Middle frontal gyrus (tissue), 1 donor: ENCODE measurements around the gene PRKCG.
A peak's percentile ranks its signal among the peaks of the same experiment; 100 is the strongest.

Source experiments
- DNase-seq: peaks from one replicate; pipeline ENCODE4 v3.0.0-alpha.2; 2015; ENCODE audit warnings: low spot score; ENCODE audit errors: extremely low spot score

Gene PRKCG

DNA sequence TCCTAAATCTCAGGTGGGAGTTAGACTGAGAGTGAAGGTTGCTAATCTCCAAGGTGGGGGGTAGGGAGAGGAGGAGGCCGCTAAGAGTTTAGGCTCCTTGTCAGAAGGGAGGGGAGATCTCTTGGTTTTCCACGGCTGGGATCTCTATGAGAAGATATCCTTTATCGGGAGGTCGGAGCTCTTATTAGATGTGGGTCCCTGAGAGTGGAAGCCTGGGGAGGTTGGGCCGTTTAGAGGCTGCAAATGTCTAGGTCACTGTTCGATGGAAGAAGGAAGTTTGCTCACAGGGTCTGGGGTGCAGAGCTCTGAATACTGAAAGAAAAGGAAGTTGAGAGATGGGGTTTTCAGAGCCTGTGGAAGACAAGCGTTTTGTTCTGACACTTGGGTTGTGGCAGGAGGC lies 10.5 kb upstream of the PRKCG start:
- DNase-seq, result no peak

DNA sequence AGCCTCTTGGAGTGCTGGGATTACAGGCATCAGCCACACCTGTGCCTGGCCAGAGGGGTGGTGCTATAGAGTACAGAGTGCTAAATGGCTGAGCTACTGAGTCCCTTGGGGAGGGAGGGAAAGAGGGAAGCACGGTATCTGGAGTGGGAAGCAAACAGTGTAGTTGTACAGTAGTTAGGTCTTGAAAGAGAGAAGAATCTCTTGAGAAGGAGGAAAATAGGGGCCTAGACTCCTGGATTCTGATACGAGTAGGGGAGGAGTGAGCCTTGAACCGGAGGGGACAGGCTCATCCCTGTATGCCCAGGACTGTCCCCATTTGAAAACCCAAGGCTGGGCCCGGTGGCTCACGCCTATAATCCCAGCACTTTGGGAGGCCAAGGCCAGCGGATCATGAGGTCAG lies 9.2 kb upstream of the PRKCG start:
- DNase-seq, result no peak

DNA sequence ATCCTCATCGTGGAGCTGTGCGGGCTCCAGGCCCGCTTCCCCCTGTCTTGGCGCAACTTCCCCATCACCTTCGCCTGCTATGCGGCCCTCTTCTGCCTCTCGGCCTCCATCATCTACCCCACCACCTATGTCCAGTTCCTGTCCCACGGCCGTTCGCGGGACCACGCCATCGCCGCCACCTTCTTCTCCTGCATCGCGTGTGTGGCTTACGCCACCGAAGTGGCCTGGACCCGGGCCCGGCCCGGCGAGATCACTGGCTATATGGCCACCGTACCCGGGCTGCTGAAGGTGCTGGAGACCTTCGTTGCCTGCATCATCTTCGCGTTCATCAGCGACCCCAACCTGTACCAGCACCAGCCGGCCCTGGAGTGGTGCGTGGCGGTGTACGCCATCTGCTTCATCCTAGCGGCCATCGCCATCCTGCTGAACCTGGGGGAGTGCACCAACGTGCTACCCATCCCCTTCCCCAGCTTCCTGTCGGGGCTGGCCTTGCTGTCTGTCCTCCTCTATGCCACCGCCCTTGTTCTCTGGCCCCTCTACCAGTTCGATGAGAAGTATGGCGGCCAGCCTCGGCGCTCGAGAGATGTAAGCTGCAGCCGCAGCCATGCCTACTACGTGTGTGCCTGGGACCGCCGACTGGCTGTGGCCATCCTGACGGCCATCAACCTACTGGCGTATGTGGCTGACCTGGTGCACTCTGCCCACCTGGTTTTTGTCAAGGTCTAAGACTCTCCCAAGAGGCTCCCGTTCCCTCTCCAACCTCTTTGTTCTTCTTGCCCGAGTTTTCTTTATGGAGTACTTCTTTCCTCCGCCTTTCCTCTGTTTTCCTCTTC lies 8.0 kb upstream of the PRKCG start:
- DNase-seq, result no peak

DNA sequence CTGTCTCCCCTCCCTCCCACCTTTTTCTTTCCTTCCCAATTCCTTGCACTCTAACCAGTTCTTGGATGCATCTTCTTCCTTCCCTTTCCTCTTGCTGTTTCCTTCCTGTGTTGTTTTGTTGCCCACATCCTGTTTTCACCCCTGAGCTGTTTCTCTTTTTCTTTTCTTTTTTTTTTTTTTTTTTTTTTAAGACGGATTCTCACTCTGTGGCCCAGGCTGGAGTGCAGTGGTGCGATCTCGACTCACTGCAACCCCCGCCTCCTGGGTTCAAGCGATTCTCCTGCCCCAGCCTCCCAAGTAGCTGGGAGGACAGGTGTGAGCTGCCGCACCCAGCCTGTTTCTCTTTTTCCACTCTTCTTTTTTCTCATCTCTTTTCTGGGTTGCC lies 7.4 kb upstream of the PRKCG start:
- DNase-seq, result no peak

DNA sequence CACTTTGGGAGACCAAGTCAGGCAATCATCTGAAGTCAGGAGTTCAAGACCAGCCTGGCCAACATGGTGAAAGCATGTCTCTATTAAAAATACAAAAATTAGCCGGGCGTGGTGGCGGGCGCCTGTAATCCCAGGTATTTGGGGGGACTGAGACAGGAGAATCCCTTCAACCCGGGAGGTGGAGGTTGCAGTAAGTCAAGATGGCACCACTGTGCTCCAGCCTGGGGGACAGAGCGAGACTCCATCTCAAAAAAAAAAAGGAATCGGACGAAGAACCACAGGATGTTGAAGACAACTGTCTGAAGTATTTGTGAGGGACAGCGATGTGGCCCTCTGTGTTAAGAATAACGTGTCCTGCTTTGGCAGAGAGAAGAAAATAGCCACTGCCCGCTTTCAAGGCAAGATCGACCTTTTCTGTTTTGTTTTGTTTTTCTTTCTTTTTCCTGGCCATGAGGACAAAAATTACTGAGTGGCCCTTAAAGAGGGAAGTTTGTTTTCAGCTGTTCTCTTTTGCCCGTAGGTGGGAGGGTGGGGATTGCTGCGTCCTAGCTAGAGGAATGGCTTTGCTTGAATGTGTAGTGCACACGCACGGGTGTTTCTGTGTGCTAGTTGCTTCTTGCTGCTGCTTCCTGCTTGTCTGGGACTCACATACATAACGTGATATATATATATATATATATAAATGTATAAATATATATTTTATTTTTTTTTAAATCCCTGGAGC lies 6.2 kb upstream of the PRKCG start:
- no peak for DNase-seq

DNA sequence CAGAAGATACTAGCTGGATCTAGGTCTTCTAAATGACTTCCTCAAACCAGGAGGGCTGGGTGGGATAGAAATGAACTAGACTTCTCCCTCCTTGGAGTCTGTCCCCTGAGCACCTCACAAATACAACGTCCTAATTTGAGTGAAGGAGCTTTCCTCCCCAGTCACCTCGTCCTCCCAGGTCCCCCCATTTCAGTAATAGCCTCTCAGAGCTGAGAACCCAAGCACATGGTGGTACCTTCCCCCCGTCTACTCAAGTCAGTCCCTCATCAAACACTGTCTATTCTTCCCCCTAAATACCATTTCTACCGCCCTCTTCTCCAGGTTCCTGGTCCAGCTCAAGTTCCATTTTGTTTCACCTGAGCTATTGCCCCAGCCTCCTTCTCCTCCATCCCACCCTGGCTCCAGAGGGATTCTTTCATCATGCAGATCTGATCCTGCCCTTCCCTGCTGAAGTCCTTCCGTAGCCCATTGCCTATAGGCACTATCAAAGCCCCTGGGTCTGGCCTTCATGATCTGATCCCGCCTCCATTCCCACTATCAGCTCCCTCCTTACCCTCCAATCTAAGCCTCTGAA lies 5.3 kb upstream of the PRKCG start:
- DNase-seq, result no peak

DNA sequence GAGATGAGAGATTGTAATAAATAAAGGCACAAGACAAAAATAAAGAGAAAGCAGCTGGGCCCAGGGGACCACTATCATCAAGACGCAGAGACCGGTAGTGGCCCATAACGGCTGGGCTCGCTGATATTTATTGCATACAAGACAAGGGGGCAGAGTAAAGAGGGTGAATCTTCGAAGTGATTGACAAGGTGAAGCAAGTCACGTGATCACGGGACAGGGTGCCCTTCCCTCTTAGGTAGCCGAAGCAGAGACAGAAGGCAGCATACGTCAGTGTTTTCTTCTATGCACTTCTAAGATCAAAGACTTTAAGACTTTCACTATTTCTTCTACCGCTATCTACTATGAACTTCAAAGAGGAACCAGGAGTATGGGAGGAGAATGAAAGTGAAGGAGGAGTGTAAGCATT lies 4.6 kb upstream of the PRKCG start:
- DNase-seq, result no peak

DNA sequence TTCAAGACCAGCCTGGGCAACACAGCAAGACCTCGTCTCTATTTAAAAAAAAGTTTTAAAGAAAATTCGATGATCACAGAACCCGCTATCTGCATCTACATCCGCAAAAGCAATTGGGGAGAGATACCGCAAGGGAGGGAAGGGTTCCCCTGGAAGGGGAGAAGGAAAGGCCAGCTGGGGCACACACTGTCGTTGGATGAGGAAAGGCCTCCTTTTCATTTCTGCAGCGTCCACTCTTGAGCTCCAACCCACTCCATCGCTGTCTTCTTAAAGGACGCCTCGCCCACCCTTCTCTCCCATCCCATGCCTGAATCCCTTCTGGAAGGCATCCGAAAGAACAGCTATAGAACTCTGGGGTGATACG lies 3.2 kb upstream of the PRKCG start:
- no peak for DNase-seq

DNA sequence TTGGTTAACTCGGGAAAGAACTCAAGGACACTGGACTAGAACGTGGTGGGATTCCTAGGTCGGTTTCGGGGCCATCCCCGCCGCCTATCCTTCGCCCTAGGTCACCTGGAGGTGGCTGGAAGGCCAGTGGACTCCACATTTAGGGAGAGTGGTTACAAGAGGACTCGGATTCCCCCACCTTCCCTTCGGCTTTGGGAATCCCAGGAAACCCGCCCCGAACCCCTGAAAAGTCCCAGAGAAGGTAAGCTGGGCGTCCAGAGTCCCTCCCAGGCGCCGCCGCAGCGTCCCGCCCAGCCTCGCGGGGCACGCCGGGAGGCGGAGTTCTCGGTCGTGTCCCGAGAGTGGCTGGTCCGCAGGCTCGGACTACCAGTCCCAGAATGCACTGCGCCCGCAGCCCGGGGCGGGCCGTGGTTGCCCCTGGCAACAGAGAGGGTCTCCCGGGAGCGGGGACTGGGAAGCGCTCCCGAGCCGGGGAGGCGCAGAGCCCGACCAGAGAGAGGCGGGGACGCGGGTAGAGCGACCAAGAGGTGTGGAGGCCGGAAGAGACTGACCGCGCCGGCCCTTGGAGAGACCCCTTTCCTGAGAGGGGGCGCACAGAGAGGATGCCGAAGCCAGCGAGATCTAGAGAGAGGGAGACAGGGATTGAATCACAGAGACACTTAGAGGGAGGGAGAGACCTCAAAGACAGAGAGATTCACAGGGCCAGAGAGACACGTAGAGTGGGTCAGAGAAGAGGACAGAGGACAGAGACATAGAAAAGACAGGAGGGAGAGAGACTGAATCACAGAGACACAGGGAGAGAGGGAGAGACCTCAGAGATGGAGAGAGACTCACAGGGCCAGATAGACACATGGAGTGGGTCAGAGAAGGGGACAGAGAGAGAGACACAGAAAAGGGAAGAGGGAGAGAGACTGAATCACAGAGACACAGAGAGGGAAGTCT lies 2.6 kb upstream of the PRKCG start:
- peak; percentile 89 for DNase-seq

DNA sequence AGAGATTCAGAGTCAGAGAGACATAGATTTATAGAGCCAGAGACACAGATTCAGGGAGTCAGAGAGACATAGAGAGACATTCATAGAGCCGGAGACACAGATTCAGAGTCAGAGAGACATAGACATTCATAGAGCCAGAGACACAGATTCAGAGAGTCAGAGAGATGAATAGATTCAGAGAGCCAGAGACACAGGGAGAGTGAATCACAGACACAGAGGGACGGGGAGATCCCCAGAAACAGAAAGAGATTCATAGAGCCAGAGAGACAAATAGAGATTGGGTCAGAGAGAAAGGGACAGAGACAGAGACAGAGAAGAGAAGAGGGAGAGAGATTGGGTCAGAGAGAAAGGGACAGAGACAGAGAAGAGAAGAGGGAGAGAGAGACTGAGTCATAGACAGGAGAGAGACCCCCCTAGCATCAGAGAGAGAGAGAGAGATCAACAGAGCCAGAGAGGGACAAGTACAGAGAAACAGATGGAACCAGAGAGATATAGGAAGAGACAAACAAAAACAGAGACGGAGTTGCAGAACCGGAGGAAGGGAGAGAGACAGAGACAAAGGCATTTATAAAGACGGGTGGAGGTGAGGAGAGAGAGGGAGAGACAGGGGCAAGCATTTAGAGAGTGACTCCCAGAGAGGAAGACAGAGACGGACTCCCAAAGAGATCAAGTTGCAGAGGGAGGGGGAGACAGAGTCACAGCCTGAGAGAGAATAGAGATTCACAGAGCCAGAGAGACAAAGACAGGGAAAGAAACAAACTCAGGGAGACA lies 1.1 kb upstream of the PRKCG start:
- no peak for DNase-seq

DNA sequence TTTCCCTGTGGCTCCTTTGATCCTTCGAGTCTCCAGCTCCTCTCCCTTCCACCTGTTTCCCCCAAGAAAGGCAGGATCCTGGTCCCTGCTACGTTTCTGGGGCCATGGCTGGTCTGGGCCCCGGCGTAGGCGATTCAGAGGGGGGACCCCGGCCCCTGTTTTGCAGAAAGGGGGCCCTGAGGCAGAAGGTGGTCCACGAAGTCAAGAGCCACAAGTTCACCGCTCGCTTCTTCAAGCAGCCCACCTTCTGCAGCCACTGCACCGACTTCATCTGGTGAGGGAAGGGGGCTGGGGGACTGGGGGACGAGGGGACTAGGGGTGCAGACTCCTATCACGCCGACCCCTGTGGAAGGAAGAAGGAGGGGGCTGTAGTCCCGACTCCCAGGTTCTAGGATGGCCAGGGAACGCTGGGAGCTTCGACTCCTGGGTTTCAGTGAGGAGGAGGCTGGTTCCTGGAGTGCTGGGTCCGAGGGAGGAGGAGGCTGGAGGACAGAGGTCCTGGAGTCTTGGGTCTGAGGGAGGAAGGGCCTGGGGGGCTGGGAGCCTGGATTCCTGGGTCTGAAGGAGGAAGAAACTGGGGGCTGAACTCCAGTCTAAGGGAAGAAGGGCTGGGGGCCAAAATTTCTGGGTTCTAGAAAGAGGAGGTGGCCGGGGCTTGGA lies 524 bp downstream of the PRKCG start:
- no peak for DNase-seq

DNA sequence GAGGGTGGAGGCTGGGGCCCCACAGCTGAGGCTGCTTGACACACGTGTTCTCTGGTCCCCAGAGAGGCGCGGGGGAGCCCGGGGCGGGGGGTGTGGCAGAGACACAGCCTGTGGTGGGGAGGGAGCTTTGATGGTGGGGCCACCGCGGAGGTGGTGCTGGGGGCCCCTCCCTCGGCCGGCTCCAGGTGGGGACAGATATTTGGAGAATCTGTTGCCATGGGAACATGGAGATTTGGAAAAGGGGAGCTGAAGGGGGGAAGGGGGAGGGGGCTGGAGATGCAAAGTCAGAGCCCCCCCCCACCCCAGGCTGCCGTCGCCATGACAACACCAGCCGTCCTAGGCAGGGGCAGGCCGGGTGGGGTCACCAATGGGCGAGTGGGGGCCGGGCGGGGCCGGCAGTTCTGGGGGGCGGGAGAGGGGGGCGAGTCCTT lies 1.2 kb downstream of the PRKCG start:
- no peak for DNase-seq

DNA sequence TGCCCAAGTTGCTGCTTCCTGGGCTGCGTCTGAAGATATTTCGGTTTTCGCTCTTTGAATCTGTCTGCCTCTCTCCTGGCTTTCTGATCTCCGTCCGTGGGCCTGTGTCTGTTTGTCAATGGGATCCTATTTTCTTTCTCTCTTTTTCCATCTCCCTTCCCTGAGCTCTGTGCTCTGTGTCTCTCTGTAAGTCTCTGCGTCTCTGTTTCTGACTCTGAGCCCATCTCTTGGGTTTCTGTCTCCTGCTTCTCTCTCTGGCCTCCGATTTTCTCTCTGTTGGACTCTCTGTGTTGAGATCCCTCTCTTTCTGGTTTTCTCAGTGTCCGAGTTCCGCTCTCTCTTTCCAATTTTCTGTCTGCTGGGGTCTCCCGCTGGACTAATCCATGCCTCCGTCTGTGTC lies 1.7 kb downstream of the PRKCG start:
- DNase-seq, result no peak

DNA sequence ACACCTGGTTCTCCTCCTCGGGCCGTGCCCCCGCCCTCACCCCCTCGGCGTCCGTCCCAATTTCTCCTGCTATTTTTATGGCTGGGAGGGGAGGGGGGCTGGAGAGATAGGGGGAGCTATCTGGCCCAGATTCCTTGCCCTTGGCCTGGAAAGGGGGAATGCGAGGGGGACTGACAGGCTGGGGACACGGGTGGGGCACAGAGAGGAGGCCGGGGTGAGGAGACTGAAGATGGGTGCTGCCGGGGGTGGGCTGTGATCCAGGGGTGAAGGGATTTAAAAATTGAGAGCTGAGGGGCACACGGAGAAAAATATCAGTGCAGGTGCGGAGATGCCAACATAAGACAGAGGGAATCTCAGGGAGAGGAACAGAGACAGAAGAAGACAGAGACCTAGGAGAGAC lies 2.3 kb downstream of the PRKCG start:
- DNase-seq, result no peak

DNA sequence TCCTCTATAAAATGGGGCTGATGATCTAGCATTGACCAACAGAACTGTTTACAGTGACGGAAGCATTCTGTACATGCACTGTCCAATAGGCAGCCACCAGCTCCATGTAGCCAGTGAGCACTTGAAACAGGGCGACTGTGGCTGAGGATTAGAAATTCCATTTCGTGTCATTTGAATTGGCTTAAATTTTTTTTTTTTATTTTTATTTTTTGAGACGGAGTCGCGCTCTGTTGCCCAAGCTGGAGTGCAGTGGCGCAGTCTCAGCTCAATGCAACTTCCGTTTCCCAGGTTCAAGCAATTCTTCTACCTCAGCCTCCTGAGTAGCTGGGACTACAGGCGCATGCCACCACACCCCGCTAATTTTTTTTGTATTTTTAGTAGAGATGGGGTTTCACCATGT lies 3.0 kb downstream of the PRKCG start:
- DNase-seq, result no peak

DNA sequence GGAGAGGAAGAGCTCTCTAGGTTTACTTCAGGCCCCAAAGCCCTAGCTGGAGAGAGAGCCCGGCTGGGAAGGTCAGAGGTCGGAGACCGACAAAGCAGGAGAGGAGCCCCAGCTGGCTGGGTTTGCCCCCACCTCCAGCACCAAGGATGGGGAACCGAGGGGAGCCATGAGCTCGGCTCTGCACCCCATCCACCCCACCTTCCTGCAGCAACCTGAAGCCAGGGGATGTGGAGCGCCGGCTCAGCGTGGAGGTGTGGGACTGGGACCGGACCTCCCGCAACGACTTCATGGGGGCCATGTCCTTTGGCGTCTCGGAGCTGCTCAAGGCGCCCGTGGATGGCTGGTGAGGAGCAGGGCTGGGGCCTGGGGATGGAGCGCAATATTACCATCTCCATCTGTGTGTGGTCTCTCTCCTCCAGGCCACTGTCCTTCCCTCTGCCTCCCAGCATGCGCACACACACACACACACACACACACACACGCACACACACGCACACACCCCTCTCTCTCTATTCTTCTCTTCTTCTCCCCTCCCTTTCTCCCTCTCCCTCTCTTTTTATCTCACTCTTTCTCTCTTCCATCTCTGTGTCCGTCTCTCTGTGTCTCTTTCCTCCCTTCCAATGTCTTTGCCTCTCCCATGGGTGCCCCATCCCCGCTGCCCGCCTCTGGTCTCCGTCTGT lies 10.4 kb downstream of the PRKCG start:
- DNase-seq, result no peak

DNA sequence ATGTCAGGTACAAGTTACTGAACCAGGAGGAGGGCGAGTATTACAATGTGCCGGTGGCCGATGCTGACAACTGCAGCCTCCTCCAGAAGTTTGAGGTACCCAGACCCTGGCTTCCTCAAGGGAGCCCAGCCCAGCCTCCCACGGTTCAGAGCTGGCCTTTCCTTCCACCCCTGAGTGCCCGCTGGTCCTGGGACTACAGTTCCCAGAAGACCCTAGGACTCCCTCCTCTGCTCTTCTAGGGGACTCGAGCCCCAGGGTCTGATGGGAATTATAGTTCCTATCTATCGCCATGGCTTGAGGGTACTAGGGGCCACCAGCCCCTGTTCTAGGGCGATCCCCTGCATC lies 11.0 kb downstream of the PRKCG start:
- DNase-seq, result no peak

DNA sequence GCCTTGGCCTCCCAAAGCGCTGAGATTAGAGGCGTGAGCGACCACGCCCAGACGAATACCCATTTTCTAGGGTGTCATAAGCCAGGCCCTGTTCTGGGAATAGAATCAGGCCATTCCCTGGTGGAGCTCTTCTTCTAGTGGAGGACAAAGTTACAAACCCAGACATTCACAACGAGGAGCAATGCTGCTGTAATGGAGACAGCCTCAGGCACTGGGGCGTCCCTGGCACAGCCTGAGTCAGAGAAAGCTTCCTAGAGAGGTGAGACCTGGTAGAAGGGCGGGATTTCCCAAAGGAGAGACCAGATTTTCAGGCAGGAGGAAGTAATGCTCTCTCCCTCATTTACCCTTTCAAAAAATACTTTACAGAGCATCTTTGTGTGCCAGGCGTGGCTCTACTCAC lies 12.7 kb downstream of the PRKCG start:
- DNase-seq, result no peak

DNA sequence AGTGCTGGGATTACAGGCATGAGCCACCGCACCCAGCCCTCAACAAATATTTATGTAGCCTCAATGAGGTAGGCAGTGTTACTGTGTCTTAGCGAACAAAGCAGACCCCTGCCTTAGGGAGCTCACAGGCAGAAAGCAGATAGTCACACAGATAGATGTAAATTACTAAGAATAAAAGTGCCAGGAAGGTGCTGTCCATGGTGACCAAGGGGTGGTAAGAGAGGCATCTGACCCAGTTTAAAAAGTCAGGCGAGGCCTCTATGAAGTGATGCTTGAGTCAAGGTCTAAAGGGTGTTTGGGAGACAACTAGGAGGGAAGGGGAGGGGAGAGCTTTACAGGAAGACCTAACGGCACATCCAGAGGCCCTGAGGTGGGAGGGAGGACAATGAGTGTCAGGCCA lies 14.7 kb downstream of the PRKCG start:
- no peak for DNase-seq

DNA sequence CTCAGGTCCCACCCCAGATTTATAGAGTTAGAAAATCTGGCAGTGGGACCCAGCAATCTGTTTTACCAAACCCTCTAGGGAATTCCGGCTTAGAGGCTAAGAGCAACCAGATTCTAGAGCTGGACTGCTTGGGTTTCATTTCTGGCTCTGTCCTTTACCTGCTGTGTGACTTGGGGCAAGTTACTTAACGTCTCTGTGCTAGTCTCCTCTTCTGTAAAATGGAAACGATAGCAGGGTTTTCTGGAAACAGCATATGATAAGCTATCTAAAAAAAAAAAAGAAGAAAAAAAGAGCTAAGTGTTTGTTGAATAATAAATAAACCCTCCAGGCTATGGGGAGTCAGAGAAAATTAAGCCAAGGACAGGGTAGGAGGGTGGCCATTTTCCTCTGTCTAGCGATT lies 15.5 kb downstream of the PRKCG start:
- DNase-seq, result no peak
